ENCODE results near the gene CBX1.

The CBX1 gene

DNA sequence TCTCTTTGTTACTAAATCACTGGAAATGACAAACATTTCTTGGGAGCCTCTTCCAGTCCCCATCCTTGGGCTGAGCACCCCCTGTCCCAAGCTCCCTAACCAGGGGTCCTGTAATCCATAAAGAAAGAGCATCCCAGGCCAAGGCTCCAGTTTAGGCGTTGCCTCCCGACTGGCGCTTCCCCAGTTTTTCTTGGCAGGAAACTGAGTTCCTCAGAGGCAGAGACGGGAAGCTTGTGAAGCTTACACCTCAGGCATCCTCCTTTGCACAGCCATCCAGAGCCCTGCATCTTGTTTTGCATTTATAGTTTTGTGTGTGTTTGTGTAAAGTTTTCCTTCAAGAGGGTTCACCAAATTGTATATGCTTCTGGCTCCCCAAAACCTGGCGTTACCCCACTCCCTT lies 70.7 kb downstream of the CBX1 start:
- TF ChIP-seq CTCF (IDR thresholded peaks at IDR 0.05; ENCODE audit: extremely low read depth, insufficient read depth, missing control alignments) = no peak
- in situ Hi-C loops (cut with MboI; ENCODE audit: low pct_unique_long_range_greater_than_20kb, low sequenced_read_pairs, unreplicated experiment) = no loop called here
- no peak for DNase-seq (ENCODE audit: low spot score)

DNA sequence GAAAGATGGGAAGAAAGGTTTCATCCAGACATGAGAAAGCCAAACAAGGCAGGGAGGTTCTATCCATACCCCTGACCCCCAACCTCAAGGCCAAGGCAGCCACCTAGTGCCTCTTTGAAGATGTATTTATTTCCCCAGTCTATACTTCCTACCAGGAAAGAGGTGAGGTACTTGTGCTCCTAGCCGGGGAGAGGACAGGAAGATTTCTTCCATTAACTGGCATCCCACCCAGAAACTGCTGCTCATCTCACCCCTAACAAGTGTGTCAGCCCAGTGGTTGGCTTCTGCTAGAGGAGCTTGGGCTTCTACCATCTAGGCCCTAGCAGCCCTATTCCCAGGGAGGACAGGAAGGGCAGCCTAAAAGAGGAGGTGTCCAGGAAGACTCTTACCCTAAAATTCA lies 72.5 kb downstream of the CBX1 start:
- in situ Hi-C loops (cut with MboI; ENCODE audit: low pct_unique_long_range_greater_than_20kb, low sequenced_read_pairs, unreplicated experiment) = loop anchor here (5.0 kb wide), 1 partner anchor 39 kb away; no protein-coding TSS in a partner anchor
- no peak for TF ChIP-seq CTCF (IDR thresholded peaks at IDR 0.05; ENCODE audit: extremely low read depth, insufficient read depth, missing control alignments)
- DNase-seq (ENCODE audit: low spot score) = no peak

DNA sequence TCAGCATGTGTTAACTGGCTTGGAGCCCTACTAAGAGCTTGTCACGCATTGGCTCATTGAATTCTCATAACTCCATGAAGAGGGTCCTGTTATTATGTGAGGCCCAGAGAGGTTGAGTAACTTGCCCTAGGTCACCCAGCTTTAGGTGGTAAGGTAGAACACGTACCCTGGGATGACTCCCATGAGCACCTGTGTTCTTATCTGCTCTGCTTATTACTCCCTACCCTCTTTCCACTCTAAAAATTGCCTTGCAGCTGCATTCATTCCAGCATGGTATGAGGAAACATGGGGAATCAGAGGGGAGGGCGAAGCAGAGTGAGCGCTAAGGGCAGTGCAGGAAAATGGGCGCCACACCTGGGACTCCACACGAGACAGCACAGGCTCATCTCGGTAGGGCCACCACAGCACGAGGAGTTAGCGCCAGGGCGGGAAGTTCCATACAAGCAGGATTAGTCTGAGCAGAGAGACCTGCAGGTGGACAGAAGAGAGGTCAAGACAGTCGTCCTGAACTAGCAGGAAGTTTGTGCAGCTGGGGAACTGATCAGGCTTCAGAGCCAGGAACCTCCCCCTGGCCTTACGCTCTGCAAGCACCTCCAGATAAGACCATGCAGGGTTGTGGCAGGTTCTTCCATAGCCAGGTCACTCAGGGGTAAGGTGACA lies 73.8 kb downstream of the CBX1 start:
- no peak for DNase-seq (ENCODE audit: low spot score)
- no peak for TF ChIP-seq CTCF (IDR thresholded peaks at IDR 0.05; ENCODE audit: extremely low read depth, insufficient read depth, missing control alignments)
- in situ Hi-C loops (cut with MboI; ENCODE audit: low pct_unique_long_range_greater_than_20kb, low sequenced_read_pairs, unreplicated experiment) = loop anchor here (5.0 kb wide), 1 partner anchor 40 kb away; no protein-coding TSS in a partner anchor

DNA sequence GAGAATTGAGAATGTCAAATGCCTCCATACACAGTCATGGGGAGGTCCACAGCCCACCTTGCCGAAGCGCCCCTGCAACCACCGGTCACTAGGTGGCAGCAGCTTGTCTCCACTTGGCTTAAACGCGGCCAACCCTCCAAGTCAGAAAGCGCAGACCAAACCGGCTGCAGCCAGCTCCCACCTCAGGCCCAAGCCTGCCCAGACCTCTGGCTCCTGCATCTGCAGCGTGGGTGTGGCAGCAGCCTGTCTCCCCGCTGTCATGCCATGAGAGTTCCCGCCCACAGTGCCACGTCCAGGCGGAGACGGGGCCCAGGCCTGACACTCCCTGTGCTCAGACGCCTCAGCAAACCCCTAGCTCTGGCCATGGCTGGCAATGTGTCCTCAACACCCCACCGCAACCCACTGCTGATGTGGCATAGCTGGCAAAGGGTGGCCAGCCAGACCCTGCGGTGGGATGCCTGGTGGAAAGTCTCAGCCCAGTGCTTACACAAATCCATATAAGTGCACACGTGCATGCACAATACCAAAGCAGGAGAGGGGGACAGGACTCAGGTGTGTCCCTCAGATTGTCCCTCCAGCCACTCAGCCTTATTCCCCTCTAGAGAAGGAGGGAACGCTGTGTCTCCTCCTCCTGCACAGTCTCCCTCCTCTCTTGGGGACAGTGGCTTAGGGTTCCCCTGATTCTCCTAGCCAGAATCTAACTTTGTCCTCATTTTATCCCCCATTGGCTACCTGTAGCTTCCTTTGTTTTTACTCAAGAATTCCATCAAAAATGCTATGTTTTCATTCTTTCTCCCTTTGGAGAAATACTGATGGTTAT lies 74.6 kb downstream of the CBX1 start:
- TF ChIP-seq CTCF (IDR thresholded peaks at IDR 0.05; ENCODE audit: extremely low read depth, insufficient read depth, missing control alignments) = peak; percentile 90
- DNase-seq (ENCODE audit: low spot score) = peak; percentile 86
- in situ Hi-C loops (cut with MboI; ENCODE audit: low pct_unique_long_range_greater_than_20kb, low sequenced_read_pairs, unreplicated experiment) = loop anchor here (5.0 kb wide), 1 partner anchor 41 kb away; no protein-coding TSS in a partner anchor

- in situ Hi-C loops (cut with MboI; ENCODE audit: low pct_unique_long_range_greater_than_20kb, low sequenced_read_pairs, unreplicated experiment) = loop anchor here (5.0 kb wide), 1 partner anchor 41 kb away; no protein-coding TSS in a partner anchor
- DNase-seq (ENCODE audit: low spot score) = no peak
- TF ChIP-seq CTCF (IDR thresholded peaks at IDR 0.05; ENCODE audit: extremely low read depth, insufficient read depth, missing control alignments) = no peak
Observed at GRCh38 chr17:48025904-48026501, 75.3 kb downstream of the CBX1 start.

GRCh38 chr17:48025040-48025903 lies 76.0 kb downstream of the CBX1 start:
- TF ChIP-seq CTCF (IDR thresholded peaks at IDR 0.05; ENCODE audit: extremely low read depth, insufficient read depth, missing control alignments) = peak; percentile 86
- in situ Hi-C loops (cut with MboI; ENCODE audit: low pct_unique_long_range_greater_than_20kb, low sequenced_read_pairs, unreplicated experiment) = loop anchor here (5.0 kb wide), 1 partner anchor 42 kb away; no protein-coding TSS in a partner anchor

More at GRCh38 chr17:48025040-48025903, 76.0 kb downstream of the CBX1 start:
- DNase-seq (ENCODE audit: low spot score) = peak; percentile 96

All from GM13977 (cell line).